Right renal pelvis (tissue), 4 donors: ENCODE results near the gene FSTL3. TPM values are rescaled to one million over a fixed set of nuclear protein-coding genes. Genes with fewer than 3 reads are reported as not detected.
"Not testable (repeated sequence)": the region's sequence is repeated elsewhere in the genome, so short reads cannot be mapped to it uniquely, and the experiment has no call there.

Experiments
- DNase-seq, 4 donors: peaks; one replicate each; pipeline ENCODE4 v3.0.0-alpha.2; 2013; ENCODE audit warnings: low read depth in 4 of 4, low spot score in 3 of 4, missing footprints in 1 of 4
- polyA plus RNA-seq, 4 donors: library from polyadenylated mRNA; unstranded; fragments of 120-200 nt; gene quantifications; one replicate each; pipeline ENCODE4 v1.2.1, GENCODE V29; 2013; ENCODE audit not compliant: insufficient read length in 4 of 4

Gene FSTL3
- 10 to 100 TPM; 13.8 to 22.5 (median 16.3) TPM for polyA plus RNA-seq

- DNase-seq, result no peak
Observed at GRCh38 chr19:676339-677105, at the start of gene FSTL3. FSTL3 (plus strand) TSS chr19:676392; CDS start chr19:676424, 32 bp downstream.

GRCh38 chr19:626566-626965 lies 49.6 kb upstream of the FSTL3 start:
- DNase-seq, result not testable (repeated sequence)

- DNase-seq, result no peak
Observed at GRCh38 chr19:628168-628567, 48.0 kb upstream of the FSTL3 start.

- DNase-seq, result not testable (repeated sequence)
Observed at GRCh38 chr19:629515-629914, 46.7 kb upstream of the FSTL3 start.

GRCh38 chr19:629961-630714 lies 46.1 kb upstream of the FSTL3 start:
- DNase-seq, result no peak

GRCh38 chr19:632579-633067 lies 43.6 kb upstream of the FSTL3 start:
- DNase-seq, result no peak

- DNase-seq, result peak; percentile 93 to 97 (median 96)
Observed at GRCh38 chr19:633068-633785, 43.0 kb upstream of the FSTL3 start, which contains the start of gene POLRMT. POLRMT (minus strand) TSS chr19:633537; CDS start chr19:633512, 25 bp downstream.

GRCh38 chr19:633786-634639 lies 42.2 kb upstream of the FSTL3 start:
- DNase-seq, result no peak

- DNase-seq, result no peak
Observed at GRCh38 chr19:634975-635652, 41.1 kb upstream of the FSTL3 start.

GRCh38 chr19:638906-639252 lies 37.3 kb upstream of the FSTL3 start:
- DNase-seq, result no peak

- DNase-seq, result peak; percentile 69 to 77 (median 75)
Observed at GRCh38 chr19:639253-640160, 36.7 kb upstream of the FSTL3 start, which contains the start of gene FGF22. FGF22 (plus strand) TSS chr19:639879; CDS start chr19:639926, 47 bp downstream.

- DNase-seq, result no peak
Observed at GRCh38 chr19:640161-640558, 36.0 kb upstream of the FSTL3 start.

GRCh38 chr19:640606-641189 lies 35.5 kb upstream of the FSTL3 start:
- no peak for DNase-seq

GRCh38 chr19:641702-642101 lies 34.5 kb upstream of the FSTL3 start:
- no peak for DNase-seq

- DNase-seq, result no peak
Observed at GRCh38 chr19:642767-643727, 33.1 kb upstream of the FSTL3 start.

GRCh38 chr19:643736-644135 lies 32.5 kb upstream of the FSTL3 start:
- no peak for DNase-seq

GRCh38 chr19:644363-644762 lies 31.8 kb upstream of the FSTL3 start:
- no peak for DNase-seq
